ENCODE results near the gene PLA2G2F. TPM values are rescaled to one million over a fixed set of nuclear protein-coding genes. Genes with fewer than 3 reads are reported as not detected.

PLA2G2F gene
- total RNA-seq, 1 experiment from 2014 or later, result not detected

- peaks cover 6% of the 10 kb centered on the region for H3K4me1 Mint-ChIP-seq (ENCODE audit: insufficient read depth, unreplicated experiment)
- intact Hi-C loops (cut with micrococcal nuclease), result loop anchor here (5.0 kb wide), 1 partner anchor 392 kb away; no protein-coding TSS in a partner anchor
- CTCF ChIA-PET, result interaction anchor here (0.6 to 5.3 kb wide), 3 partner anchors 8 to 250 kb away, joined by 4 to 76 read pairs (median 47); no protein-coding TSS in a partner anchor
- H3K9me3 Mint-ChIP-seq (ENCODE audit: unreplicated experiment), result peaks cover 15% of the 10 kb centered on the region
- DNase-seq (ENCODE audit: unreplicated experiment), result no peak
- H3K4me3 Mint-ChIP-seq (ENCODE audit: unreplicated experiment), result no peak overlapping the region
- H3K36me3 Mint-ChIP-seq (ENCODE audit: insufficient read depth, unreplicated experiment), result no peaks in the 10 kb centered on the region
- POLR2A ChIA-PET, result no interaction called here
- TF ChIP-seq CTCF (IDR thresholded peaks at IDR 0.05; ENCODE audit: unreplicated experiment), result no peak
- no TSS peak for BruUV-seq (replicated peaks)
- H3K27ac Mint-ChIP-seq (ENCODE audit: low read depth, unreplicated experiment), result no peak overlapping the region
- H3K27me3 Mint-ChIP-seq (ENCODE audit: insufficient read depth, unreplicated experiment), result no peaks in the 10 kb centered on the region
Measured at GRCh38 chr1:20154301-20154831, 15.2 kb downstream of the PLA2G2F start.

- BruUV-seq (replicated peaks), result no TSS peak
- Mint-ChIP-seq H3K27me3 (ENCODE audit: insufficient read depth, unreplicated experiment) (no peaks in the 10 kb centered on the region), H3K4me3 (ENCODE audit: unreplicated experiment) (no peak overlapping the region), H3K4me1 (ENCODE audit: insufficient read depth, unreplicated experiment) (no peaks in the 10 kb centered on the region), H3K36me3 (ENCODE audit: insufficient read depth, unreplicated experiment) (no peaks in the 10 kb centered on the region), H3K9me3 (ENCODE audit: unreplicated experiment) (peaks cover 34% of the 10 kb centered on the region), H3K27ac (ENCODE audit: low read depth, unreplicated experiment) (no peak overlapping the region)
- ChIA-PET CTCF (interaction anchor here (0.6 to 1.0 kb wide), 2 partner anchors 33 to 183 kb away, joined by 3 read pairs; no protein-coding TSS in a partner anchor), POLR2A (no interaction called here)
- intact Hi-C loops (cut with micrococcal nuclease), result no loop called here
- DNase-seq (ENCODE audit: unreplicated experiment), result no peak
- no peak for TF ChIP-seq CTCF (IDR thresholded peaks at IDR 0.05; ENCODE audit: unreplicated experiment)
Measured at GRCh38 chr1:20158358-20159070, 19.4 kb downstream of the PLA2G2F start.

- Mint-ChIP-seq H3K9me3 (ENCODE audit: unreplicated experiment) (peaks cover 36% of the 10 kb centered on the region), H3K27me3 (ENCODE audit: insufficient read depth, unreplicated experiment) (no peaks in the 10 kb centered on the region), H3K4me3 (ENCODE audit: unreplicated experiment) (no peak overlapping the region), H3K4me1 (ENCODE audit: insufficient read depth, unreplicated experiment) (no peaks in the 10 kb centered on the region), H3K36me3 (ENCODE audit: insufficient read depth, unreplicated experiment) (no peaks in the 10 kb centered on the region), H3K27ac (ENCODE audit: low read depth, unreplicated experiment) (no peak overlapping the region)
- BruUV-seq (replicated peaks), result no TSS peak
- CTCF ChIA-PET, result interaction anchor here (0.9 to 5.7 kb wide), 3 partner anchors 8 to 241 kb away, joined by 3 to 47 read pairs (median 4); no protein-coding TSS in a partner anchor
- no peak for TF ChIP-seq CTCF (IDR thresholded peaks at IDR 0.05; ENCODE audit: unreplicated experiment)
- DNase-seq (ENCODE audit: unreplicated experiment), result no peak
- POLR2A ChIA-PET, result no interaction called here
- intact Hi-C loops (cut with micrococcal nuclease), result loop anchor here (10.0 kb wide), 1 partner anchor 335 kb away; no protein-coding TSS in a partner anchor
Measured at GRCh38 chr1:20160034-20160433, 20.9 kb downstream of the PLA2G2F start.

- ChIA-PET CTCF (interaction anchor here (1.2 to 5.7 kb wide), 3 partner anchors 12 to 48 kb away, joined by 4 to 47 read pairs (median 4); no protein-coding TSS in a partner anchor), POLR2A (interaction anchor here (1.3 to 1.5 kb wide), 2 partner anchors 8 to 15 kb away, joined by 4 read pairs; no protein-coding TSS in a partner anchor)
- Mint-ChIP-seq H3K4me3 (ENCODE audit: unreplicated experiment) (no peak overlapping the region), H3K27me3 (ENCODE audit: insufficient read depth, unreplicated experiment) (no peaks in the 10 kb centered on the region), H3K4me1 (ENCODE audit: insufficient read depth, unreplicated experiment) (peaks cover 16% of the 10 kb centered on the region), H3K9me3 (ENCODE audit: unreplicated experiment) (peaks cover 23% of the 10 kb centered on the region), H3K27ac (ENCODE audit: low read depth, unreplicated experiment) (no peak overlapping the region), H3K36me3 (ENCODE audit: insufficient read depth, unreplicated experiment) (no peaks in the 10 kb centered on the region)
- TF ChIP-seq CTCF (IDR thresholded peaks at IDR 0.05; ENCODE audit: unreplicated experiment), result no peak
- intact Hi-C loops (cut with micrococcal nuclease), result loop anchor here (10.0 kb wide), 1 partner anchor 330 kb away; no protein-coding TSS in a partner anchor
- no peak for DNase-seq (ENCODE audit: unreplicated experiment)
- BruUV-seq (replicated peaks), result no TSS peak
Measured at GRCh38 chr1:20164694-20165202, 25.6 kb downstream of the PLA2G2F start.

Measured in MCF 10A (cell line).